Prostate gland (tissue), 2 donors: ENCODE measurements around the gene ARHGAP31.

Experiments used
- CTCF ChIP-seq, 4 experiments: fragments of 200-600 bp in 2 of 4; fragments of 450-650 bp in 2 of 4; sonication (generic) in 2 of 4; IDR thresholded peaks; 1 replicate in 3 of 4; 2 replicates in 1 of 4; pipeline ENCODE4 v1.5.1; 2016 to 2019; ENCODE audit warnings: antibody characterized with exemption in 4 of 4, mild to moderate bottlenecking in 2 of 4, moderate library complexity in 2 of 4
- POLR2AphosphoS5 ChIP-seq: sonication (generic); formaldehyde crosslinking; IDR thresholded peaks from one replicate; pipeline ENCODE4 v1.6.1; 2017; ENCODE audit warnings: antibody characterized with exemption

- TF ChIP-seq CTCF (IDR thresholded peaks at IDR 0.05) (no peak), POLR2AphosphoS5 (no peak)
Measured at GRCh38 chr3:119347036-119347435, 52.9 kb downstream of the ARHGAP31 start.
